Bronchial epithelial cell (primary cell): ENCODE data around the gene CDK18. TPM values are rescaled to one million over a fixed set of nuclear protein-coding genes. Genes with fewer than 3 reads are reported as not detected.

Experiments used
- DNase-seq: peaks from one replicate; pipeline ENCODE4 v3.0.0-alpha.2; 2010; ENCODE audit warnings: low read depth
- FAIRE-seq: peaks from 2 replicates; lab custom pipeline; 2011; peaks lifted over from hg19 to GRCh38; lab: Jason Lieb, UNC
- H3K27me3 ChIP-seq: 2 replicates; pipeline ENCODE4 v1.5.1; 2011; ENCODE audit warnings: low read length; ENCODE audit not compliant: control insufficient read depth, insufficient read depth
- H3K36me3 ChIP-seq: 2 replicates; pipeline ENCODE4 v1.5.1; 2011; ENCODE audit warnings: low read length; ENCODE audit not compliant: control insufficient read depth, insufficient read depth
- H3K4me3 ChIP-seq: 2 replicates; pipeline ENCODE4 v1.5.1; 2011; ENCODE audit warnings: mild to moderate bottlenecking, low read depth, low read length, control low read depth
- total RNA-seq: library from RNA; depleted of rRNA; stranded (reverse); fragments of >200 nt; gene quantifications from 2 replicates; pipeline ENCODE4 v1.2.1, GENCODE V29; 2014
- TF ChIP-seq, protein P1 (sequence below): IDR thresholded peaks from 2 replicates; pipeline ENCODE4 v1.5.1; 2011; ENCODE audit warnings: mild to moderate bottlenecking, moderate library complexity, low read length, control low read depth, inconsistent platforms; ENCODE audit not compliant: insufficient read depth, severe bottlenecking

CDK18 gene
- total RNA-seq, 1 donor from 2014 or later: 1.8 TPM

DNA sequence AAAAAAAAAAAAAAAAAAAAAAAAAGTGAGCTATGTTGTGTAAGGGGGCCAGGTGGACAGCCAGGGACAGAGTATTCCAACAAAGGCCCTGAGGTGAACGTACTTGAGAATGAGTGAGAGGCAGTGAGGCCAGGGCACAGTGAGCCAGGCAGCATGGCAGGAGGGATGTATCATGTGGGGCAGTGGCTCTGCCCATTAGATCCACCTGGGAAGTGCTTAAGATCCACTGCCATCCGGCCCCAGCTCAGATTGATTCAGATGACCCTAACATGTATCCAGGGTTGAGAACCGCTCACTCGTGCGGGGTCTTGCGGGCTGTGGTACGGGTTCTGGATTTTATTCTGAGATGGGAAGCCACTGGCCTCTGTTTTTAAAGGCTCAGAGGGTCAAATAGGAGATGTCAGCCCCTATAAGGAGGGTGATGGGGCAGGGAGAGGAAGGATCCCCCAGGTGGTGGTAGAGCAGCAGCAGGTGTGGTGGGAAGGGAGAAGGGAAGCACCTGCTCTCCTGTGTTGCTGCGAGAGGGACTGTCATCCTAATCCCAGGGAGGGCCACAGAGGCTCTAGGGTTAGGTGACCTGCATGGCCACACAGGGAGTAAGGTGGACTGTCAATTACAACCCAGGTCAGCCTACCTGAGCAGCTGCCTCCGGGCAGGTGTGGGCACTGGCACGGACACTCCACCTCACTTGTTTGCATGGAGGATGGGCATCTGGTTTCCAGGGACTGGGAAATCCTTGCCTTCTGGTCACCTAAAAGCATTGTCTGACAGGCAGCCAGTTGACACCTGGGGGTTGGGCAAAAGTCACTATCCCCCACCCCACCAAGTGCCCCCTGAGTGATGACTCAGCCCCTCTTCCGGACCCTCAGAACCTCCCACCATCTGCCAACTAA is 31.6 kb downstream of the CDK18 start:
- no peak for FAIRE-seq
- Histone ChIP-seq H3K36me3 (peaks cover 4% of the 10 kb centered on the region), H3K27me3 (no peaks in the 10 kb centered on the region), H3K4me3 (no peak overlapping the region)
- no peak for DNase-seq
- TF ChIP-seq, protein P1, sequence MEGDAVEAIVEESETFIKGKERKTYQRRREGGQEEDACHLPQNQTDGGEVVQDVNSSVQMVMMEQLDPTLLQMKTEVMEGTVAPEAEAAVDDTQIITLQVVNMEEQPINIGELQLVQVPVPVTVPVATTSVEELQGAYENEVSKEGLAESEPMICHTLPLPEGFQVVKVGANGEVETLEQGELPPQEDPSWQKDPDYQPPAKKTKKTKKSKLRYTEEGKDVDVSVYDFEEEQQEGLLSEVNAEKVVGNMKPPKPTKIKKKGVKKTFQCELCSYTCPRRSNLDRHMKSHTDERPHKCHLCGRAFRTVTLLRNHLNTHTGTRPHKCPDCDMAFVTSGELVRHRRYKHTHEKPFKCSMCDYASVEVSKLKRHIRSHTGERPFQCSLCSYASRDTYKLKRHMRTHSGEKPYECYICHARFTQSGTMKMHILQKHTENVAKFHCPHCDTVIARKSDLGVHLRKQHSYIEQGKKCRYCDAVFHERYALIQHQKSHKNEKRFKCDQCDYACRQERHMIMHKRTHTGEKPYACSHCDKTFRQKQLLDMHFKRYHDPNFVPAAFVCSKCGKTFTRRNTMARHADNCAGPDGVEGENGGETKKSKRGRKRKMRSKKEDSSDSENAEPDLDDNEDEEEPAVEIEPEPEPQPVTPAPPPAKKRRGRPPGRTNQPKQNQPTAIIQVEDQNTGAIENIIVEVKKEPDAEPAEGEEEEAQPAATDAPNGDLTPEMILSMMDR: no peak

DNA sequence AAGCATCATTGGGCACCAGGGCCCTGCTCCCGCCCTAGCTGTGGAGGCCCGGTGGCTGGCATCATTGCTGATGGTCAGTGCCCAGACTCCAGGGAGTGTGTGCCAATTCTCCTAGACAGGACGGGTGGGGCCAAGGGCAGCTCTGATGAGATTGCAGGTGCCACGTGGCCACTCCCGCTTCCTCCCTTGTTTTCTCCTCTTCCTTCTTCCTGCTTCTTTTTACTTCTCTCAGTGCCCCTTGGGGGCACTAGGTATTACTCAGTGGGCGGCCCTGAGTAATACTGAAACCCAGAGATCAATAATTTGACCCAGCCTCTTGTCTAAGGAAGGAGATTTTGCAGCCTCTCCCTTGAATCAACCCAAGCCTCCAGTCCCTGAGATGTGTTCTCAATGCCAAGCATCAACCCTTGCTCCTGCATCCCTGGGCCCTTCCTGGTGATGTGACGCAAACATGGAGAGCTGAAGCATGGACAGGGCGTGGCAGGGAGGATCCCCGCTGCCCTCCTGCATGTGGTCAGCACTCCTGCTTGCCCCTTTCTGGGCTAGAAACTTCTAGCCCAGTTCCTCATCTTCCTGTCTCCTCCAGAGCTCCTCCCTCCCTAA is 32.4 kb downstream of the CDK18 start:
- Histone ChIP-seq H3K27me3 (no peaks in the 10 kb centered on the region), H3K4me3 (no peak overlapping the region), H3K36me3 (peaks cover 2% of the 10 kb centered on the region)
- TF ChIP-seq, protein P1: no peak
- DNase-seq: no peak
- FAIRE-seq: no peak

DNA sequence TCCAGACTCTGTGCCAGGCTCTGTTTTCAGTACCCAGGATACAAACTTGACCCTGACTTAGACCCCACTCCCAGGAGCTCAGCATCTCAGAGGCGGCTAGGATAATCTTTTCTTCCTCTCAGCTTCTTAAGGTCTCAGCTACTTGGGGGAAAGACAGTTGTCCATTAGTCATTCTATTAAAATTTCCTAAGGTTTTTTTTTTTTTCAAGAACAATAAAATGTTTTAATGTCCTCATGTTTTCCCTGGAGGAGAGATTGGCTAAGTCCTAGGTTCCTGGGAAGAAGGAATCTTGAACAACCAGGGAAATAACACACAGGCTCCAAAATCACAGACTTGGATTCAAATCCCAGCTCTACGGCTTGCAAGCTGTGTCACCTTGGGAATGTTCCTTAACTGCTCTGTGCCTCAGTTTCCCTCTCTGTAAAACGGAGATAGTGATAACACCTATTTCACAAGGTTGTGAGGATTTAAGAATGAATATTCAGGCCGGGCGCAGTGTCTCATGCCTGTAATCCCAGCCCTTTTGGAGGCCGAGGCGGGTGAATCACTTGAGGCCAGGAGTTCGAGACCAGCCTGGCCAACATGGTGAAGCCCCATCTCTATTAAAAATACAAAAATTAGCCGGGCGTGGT is 33.0 kb downstream of the CDK18 start:
- no peak for DNase-seq
- TF ChIP-seq, protein P1: no peak
- FAIRE-seq: no peak
- H3K27me3 ChIP-seq: no peaks in the 10 kb centered on the region
- no peak overlapping the region for H3K4me3 ChIP-seq
- H3K36me3 ChIP-seq: no peaks in the 10 kb centered on the region

DNA sequence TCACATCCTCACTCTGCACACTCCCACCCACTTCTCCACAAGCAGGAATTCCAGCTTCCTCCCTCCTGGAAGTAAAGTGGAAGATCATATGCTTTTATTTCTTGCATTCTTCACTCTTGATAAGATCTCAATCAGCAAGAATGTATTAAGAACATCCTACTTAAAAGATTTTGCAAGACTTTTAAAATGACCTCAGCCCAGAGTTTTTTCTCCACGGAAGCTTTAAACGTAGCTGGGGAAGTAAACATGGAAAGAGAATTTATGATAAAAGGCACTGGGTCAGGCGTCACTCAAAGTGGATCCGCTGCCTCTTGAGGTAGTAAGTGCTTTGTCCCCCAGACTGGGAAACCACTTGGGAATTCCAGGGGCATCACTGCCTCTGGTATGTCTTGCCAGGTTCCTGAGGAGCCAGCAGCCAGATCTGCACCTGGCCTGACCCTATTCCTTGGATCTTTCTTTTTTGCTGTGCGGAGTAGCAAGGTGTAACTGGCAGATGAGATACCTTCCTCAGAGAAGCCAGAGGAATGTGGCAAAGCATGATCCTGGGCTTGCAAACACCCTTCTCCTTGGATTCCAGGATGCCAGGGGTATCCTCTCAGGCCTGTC is 33.9 kb downstream of the CDK18 start:
- FAIRE-seq (no peak), DNase-seq (no peak)
- no peaks in the 10 kb centered on the region for H3K36me3 ChIP-seq
- no peaks in the 10 kb centered on the region for H3K27me3 ChIP-seq
- TF ChIP-seq, protein P1: no peak
- H3K4me3 ChIP-seq: no peak overlapping the region

DNA sequence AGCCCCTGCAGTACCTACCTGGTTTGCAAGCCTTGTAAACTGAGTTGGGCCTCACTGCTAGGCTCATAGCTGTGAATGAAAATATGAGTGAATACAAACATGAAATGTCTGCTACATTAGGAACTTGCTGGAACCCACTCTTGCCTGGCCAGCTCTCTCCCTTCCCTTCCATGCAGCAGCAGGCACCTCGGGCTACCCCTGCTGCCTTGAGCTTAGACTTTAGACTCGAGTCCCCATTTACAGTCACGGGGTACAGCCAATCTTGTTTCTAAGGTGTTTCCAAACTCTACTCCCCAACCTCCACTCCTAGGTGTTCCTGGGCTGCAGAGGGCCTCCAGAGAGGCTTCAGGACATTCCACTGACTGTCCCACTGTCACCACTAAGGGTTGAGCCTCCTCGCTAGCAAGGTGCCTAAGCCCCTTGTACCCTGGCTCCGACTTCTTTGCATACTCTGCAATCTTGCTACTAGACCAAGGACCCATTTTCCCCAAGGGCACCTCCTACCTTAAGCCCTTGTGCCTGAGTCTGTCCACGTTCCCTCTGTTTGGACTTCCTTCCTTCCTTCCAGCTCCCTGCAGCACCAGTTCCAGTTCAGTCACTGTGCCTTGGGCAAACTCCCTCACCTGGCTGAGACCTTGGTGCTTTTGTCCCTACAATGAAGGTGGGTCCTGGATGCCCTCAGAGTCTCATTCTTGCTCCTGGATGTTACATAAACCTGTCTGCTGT is 36.9 kb downstream of the CDK18 start:
- TF ChIP-seq, protein P1: no peak
- Histone ChIP-seq H3K36me3 (no peaks in the 10 kb centered on the region), H3K27me3 (no peaks in the 10 kb centered on the region), H3K4me3 (no peak overlapping the region)
- FAIRE-seq (no peak), DNase-seq (no peak)
